Upper lobe of left lung (tissue), 6 donors: Measurements from ENCODE around the gene ABHD17C. TPM values are rescaled to one million over a fixed set of nuclear protein-coding genes. Genes with fewer than 3 reads are reported as not detected.

Experiments used
- ATAC-seq, 2 donors: fragments of 200-7000 bp; cut with Tn5 transposase; one replicate each; pipeline ENCODE4 v1.9.1; 2022; ENCODE audit warnings: mild to moderate bottlenecking in 2 of 2, moderate library complexity in 2 of 2; ENCODE audit not compliant: low FRiP score in 2 of 2
- DNase-seq, 2 donors: peaks; one replicate each; pipeline ENCODE4 v3.0.0-alpha.2; 2019 to 2020
- H3K27ac ChIP-seq, 4 donors: fragments of 200-600 bp; sonication (generic); one replicate each; pipeline ENCODE4 v1.5.1; 2016 to 2019
- H3K27me3 ChIP-seq, 4 donors: fragments of 200-600 bp; sonication (generic); one replicate each; pipeline ENCODE4 v1.5.1; 2017 to 2019
- H3K36me3 ChIP-seq, 4 donors: fragments of 200-600 bp; sonication (generic); one replicate each; pipeline ENCODE4 v1.5.1; 2016 to 2019
- H3K4me1 ChIP-seq, 4 donors: fragments of 200-600 bp; sonication (generic); one replicate each; pipeline ENCODE4 v1.5.1; 2018 to 2019
- H3K4me3 ChIP-seq, 4 donors: fragments of 200-600 bp; sonication (generic); one replicate each; pipeline ENCODE4 v1.5.1; 2017 to 2019; ENCODE audit warnings: mild to moderate bottlenecking in 2 of 4, moderate library complexity in 1 of 4
- H3K9me3 ChIP-seq, 4 donors: fragments of 200-600 bp; sonication (generic); one replicate each; pipeline ENCODE4 v1.5.1; 2018 to 2019
- CTCF ChIP-seq, 6 experiments: fragments of 450-650 bp in 4 of 6; fragments of 200-600 bp in 2 of 6; sonication (generic) in 2 of 6; IDR thresholded peaks; one replicate each; pipeline ENCODE4 v1.5.1; 2016 to 2019; ENCODE audit warnings: antibody characterized with exemption in 6 of 6
- EP300 ChIP-seq, 4 donors: sonication (generic); formaldehyde crosslinking; IDR thresholded peaks; one replicate each; pipeline ENCODE4 v1.5.1; 2017; ENCODE audit warnings: antibody characterized with exemption in 4 of 4, control low read depth in 2 of 4
- POLR2A ChIP-seq, 4 donors: fragments of 450-650 bp; IDR thresholded peaks; one replicate each; pipeline ENCODE4 v1.5.1; 2016 to 2017; ENCODE audit warnings: antibody characterized with exemption in 4 of 4, mild to moderate bottlenecking in 2 of 4
- POLR2AphosphoS5 ChIP-seq, 2 donors: sonication (generic); formaldehyde crosslinking; IDR thresholded peaks; one replicate each; pipeline ENCODE4 v1.5.1; 2017; ENCODE audit warnings: antibody characterized with exemption in 2 of 2
- WGBS, 2 donors: methylation state at CpG; one replicate each; pipeline ENCODE4 v1.1.5; 2017 to 2018; 5-methylcytosine and 5-hydroxymethylcytosine counted together
- total RNA-seq, 6 donors: library from RNA; depleted of rRNA in 4 of 6; stranded (reverse); fragments of >200 nt in 4 of 6; gene quantifications; one replicate each; pipeline versions ENCODE4 v1.1.0 to v1.2.1, GENCODE V29; 2016 to 2021
- donor health status: DM: no; HTN: no; CAD: no; lungs with moderate emphysema.
- donor health status: DM: no; HTN: yes; CAD: no; lungs with severe emphysema.

ABHD17C gene
- total RNA-seq, 6 donors from 2014 or later: 15.7 to 34.2 (median 25.5) TPM

DNA sequence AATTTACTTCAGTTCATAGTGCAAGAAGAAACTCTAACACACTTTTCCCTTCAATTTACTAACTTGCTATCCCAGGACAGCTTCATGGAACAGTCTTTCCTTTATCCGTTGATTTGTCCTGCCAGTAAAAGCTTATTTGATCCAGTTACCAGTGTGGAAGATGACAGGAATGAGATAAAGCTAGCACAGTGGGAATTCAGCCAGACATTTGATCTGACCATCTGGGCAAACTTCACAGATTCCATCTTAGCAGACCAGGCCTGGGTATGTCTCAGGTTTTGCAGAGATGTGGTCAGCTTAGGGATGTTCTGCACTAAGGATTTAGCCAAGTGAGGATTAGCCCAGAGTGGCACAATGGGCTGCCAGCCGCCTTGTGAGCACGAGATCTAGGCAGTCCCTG lies 103.8 kb downstream of the ABHD17C start:
- no peaks in the 10 kb centered on the region for H3K36me3 ChIP-seq
- WGBS, 2 donors: 88 to 96% methylated on average over 3 of the region's 3 CpGs
- H3K4me3 ChIP-seq: no peak overlapping the region
- DNase-seq: no peak
- ATAC-seq: no peak
- H3K9me3 ChIP-seq: no peaks in the 10 kb centered on the region
- H3K27ac ChIP-seq: no peak overlapping the region
- no peaks in the 10 kb centered on the region for H3K27me3 ChIP-seq
- no peaks in the 10 kb centered on the region for H3K4me1 ChIP-seq
- TF ChIP-seq POLR2AphosphoS5 (IDR thresholded peaks at IDR 0.05) (no peak), CTCF (IDR thresholded peaks at IDR 0.05) (no peak), EP300 (IDR thresholded peaks at IDR 0.05) (no peak), POLR2A (IDR thresholded peaks at IDR 0.05) (no peak)

DNA sequence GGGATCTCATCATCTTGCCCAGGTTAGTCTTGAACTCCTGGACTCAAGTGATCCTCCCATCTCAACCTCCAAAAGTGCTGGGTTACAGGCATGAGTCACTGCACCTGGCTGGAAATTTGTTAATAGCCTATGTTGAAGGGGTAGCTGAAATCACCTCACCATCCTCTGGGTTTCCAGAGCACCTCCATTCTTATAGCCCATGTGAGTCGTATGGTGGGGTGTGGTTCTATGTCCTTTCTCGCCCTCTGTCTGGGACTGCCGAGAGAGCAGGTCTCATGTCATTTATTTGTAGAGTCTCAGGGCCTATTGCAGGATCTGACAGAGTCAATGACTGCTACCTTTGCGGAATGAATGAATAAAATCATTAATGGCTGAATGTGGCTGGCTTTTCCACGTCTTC lies 105.0 kb downstream of the ABHD17C start:
- TF ChIP-seq POLR2AphosphoS5 (IDR thresholded peaks at IDR 0.05): no peak
- TF ChIP-seq CTCF (IDR thresholded peaks at IDR 0.05): no peak
- TF ChIP-seq POLR2A (IDR thresholded peaks at IDR 0.05): no peak
- TF ChIP-seq EP300 (IDR thresholded peaks at IDR 0.05): no peak
- no peaks in the 10 kb centered on the region for H3K36me3 ChIP-seq
- H3K27me3 ChIP-seq: no peaks in the 10 kb centered on the region
- no peaks in the 10 kb centered on the region for H3K4me1 ChIP-seq
- 86 to 89% methylated on average over 5 of the region's 5 CpGs for WGBS, 2 donors
- H3K4me3 ChIP-seq: no peak overlapping the region
- DNase-seq (no peak), ATAC-seq (no peak)
- H3K27ac ChIP-seq: no peak overlapping the region
- H3K9me3 ChIP-seq: no peaks in the 10 kb centered on the region

GRCh38 chr15:80801891-80802680 lies 107.0 kb downstream of the ABHD17C start:
- H3K4me3 ChIP-seq: no peak overlapping the region
- H3K4me1 ChIP-seq: no peaks in the 10 kb centered on the region
- H3K9me3 ChIP-seq: no peaks in the 10 kb centered on the region
- TF ChIP-seq POLR2A (IDR thresholded peaks at IDR 0.05) (no peak), POLR2AphosphoS5 (IDR thresholded peaks at IDR 0.05) (peak in 1 of 2 donors; percentile 55), EP300 (IDR thresholded peaks at IDR 0.05) (peak in 1 of 4 donors; percentile 17), CTCF (IDR thresholded peaks at IDR 0.05) (no peak)
- WGBS, 2 donors: 68 to 70% methylated on average over 3 to 10 of the region's 10 CpGs
- ATAC-seq: peak; percentile 53 to 60
- peak; percentile 30 to 41 for DNase-seq
- no peaks in the 10 kb centered on the region for H3K36me3 ChIP-seq
- H3K27me3 ChIP-seq: no peaks in the 10 kb centered on the region
- H3K27ac ChIP-seq: peak overlapping the region in 3 of 4 donors; percentile 44 to 49 (median 49)

DNA sequence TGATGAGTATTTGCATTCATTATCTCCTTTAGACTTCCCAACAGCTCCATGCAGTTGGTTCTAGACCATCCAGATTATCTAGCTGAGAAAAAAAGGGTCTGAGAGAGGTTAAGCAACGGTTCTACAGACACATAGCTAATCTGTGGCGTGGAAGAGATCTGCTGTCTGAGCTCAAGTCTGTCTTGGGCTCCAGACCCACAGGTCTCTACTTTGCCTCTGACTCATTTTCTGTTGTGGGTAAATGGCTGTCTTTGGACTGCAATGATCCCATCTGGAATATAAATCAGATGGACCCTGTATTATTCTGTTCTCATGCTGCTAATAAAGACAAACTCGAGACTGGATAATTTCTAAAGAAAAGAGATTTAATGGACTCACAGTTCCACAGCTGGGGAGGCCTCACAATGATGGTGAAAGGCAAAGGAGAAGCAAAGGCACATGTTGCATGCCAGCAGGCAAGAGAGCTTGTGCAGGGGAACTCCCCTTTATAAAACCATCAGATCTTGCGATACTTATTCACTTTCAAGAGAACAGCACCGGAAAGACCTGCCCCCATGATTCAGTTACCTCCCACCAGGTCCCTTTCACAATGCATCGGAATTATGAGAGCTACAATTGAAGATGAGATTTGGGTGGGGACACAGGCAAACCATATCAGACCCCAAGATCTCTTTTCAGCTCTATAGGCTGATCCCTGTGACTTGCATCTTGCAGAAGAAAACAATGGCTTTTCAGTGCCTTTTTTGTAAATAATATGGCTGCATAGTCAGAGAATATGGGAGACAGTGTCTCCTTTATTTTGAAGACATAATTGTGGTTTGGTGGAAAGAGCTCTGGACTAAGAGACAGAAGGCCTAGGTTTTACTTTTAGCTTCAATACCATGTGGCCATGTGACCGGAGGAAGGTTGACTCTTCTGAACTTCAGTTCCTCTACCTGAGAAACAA lies 108.7 kb downstream of the ABHD17C start:
- H3K27ac ChIP-seq: no peak overlapping the region
- ATAC-seq: no peak
- no peak for DNase-seq

More for the DNA sequence above, 108.7 kb downstream of the ABHD17C start:
- 92 to 94% methylated on average over 7 of the region's 7 CpGs for WGBS, 2 donors
- TF ChIP-seq POLR2A (IDR thresholded peaks at IDR 0.05): no peak
- no peak for TF ChIP-seq EP300 (IDR thresholded peaks at IDR 0.05)
- TF ChIP-seq CTCF (IDR thresholded peaks at IDR 0.05): no peak
- no peak for TF ChIP-seq POLR2AphosphoS5 (IDR thresholded peaks at IDR 0.05)
- no peak overlapping the region for H3K4me3 ChIP-seq
- H3K4me1 ChIP-seq: no peaks in the 10 kb centered on the region
- no peaks in the 10 kb centered on the region for H3K36me3 ChIP-seq
- H3K27me3 ChIP-seq: no peaks in the 10 kb centered on the region
- H3K9me3 ChIP-seq: no peaks in the 10 kb centered on the region
